Psoas muscle (tissue), 8 donors: ENCODE data around the gene MARCHF3. TPM values are rescaled to one million over a fixed set of nuclear protein-coding genes. Genes with fewer than 3 reads are reported as not detected.

ENCODE experiments used
- ATAC-seq, 4 donors: fragments of 200-7000 bp; cut with Tn5 transposase; one replicate each; pipeline ENCODE4 v1.9.1; 2020; ENCODE audit warnings: moderate library complexity in 3 of 4, mild to moderate bottlenecking in 2 of 4
- DNase-seq, 2 donors: peaks; one replicate each; pipeline ENCODE4 v3.0.0-alpha.2; 2020
- H3K27ac ChIP-seq: fragments of 200-600 bp; one replicate; pipeline ENCODE4 v1.8.0; 2022
- H3K27me3 ChIP-seq, 3 donors: fragments of 200-600 bp in 1 of 3; one replicate each; pipeline versions ENCODE4 v1.6.1 to v1.8.0; 2013 to 2022; ENCODE audit warnings: low read length in 2 of 3, mild to moderate bottlenecking in 2 of 3, moderate library complexity in 1 of 3; ENCODE audit not compliant: insufficient read depth in 3 of 3
- H3K36me3 ChIP-seq, 2 donors: fragments of 200-600 bp in 1 of 2; one replicate each; pipeline versions ENCODE4 v1.6.1 to v1.8.0; 2013 to 2022; ENCODE audit warnings: low read depth in 1 of 2, mild to moderate bottlenecking in 1 of 2, moderate library complexity in 1 of 2; ENCODE audit not compliant: insufficient read depth in 1 of 2
- H3K4me1 ChIP-seq: fragments of 200-600 bp; one replicate; pipeline ENCODE4 v1.8.0; 2022
- H3K4me3 ChIP-seq: fragments of 200-600 bp; one replicate; pipeline ENCODE4 v1.8.0; 2022; ENCODE audit warnings: mild to moderate bottlenecking
- H3K9me3 ChIP-seq: fragments of 200-600 bp; one replicate; pipeline ENCODE4 v1.8.0; 2022
- WGBS, 3 donors: extraction: QIAGEN DNeasy Blood & Tissue Kit; methylation state at CpG; one replicate each; pipeline versions ENCODE4 v1.1.6 to v1.1.7; 2013; 5-methylcytosine and 5-hydroxymethylcytosine counted together
- intact Hi-C, 2 donors: fragments of 100-400 bp; cut with DNase I; formaldehyde crosslinking; loops; one replicate each; pipeline versions ENCODE4 v1.11.0 to v1.14.2; 2022
- polyA plus RNA-seq, 3 donors: library from polyadenylated mRNA; stranded (reverse); fragments of 200-250 nt; gene quantifications; one replicate each; pipeline ENCODE4 v1.2.3, GENCODE V29; 2013
- total RNA-seq, 4 donors: library from RNA; stranded (reverse); fragmentation: NEBNext Ultra II Directional in 2 of 4; extraction: Animal tissue kit (Norgen Biotek cat#: 25700) in 2 of 4; gene quantifications; one replicate each; pipeline versions ENCODE4 v1.2.1 to v1.2.4, GENCODE V29; 2021 to 2023
- TF ChIP-seq, protein P1 (sequence below): fragments of 200-600 bp; IDR thresholded peaks from one replicate; pipeline ENCODE4 v1.8.0; 2022; ENCODE audit warnings: antibody characterized with exemption
- donor health status: healthy with polysubstance abuse.
- donor health status: DM: no; HTN: no; CAD: no; lungs with moderate emphysema.
- donor health status: Bipolar disorder and iron deficiency.
- donor health status: healthy.
- donor health status: DM: yes; HTN: yes; CAD: no.
- donor health status: DM: no; HTN: no; CAD: no.
- donor health status: DM: no; HTN: no; CAD: no.
- donor health status: DM: yes; HTN: yes; CAD: no.

MARCHF3 gene
- total and polyA plus RNA-seq, 7 donors = 6.0 to 22.0 (median 12.0) TPM

DNA sequence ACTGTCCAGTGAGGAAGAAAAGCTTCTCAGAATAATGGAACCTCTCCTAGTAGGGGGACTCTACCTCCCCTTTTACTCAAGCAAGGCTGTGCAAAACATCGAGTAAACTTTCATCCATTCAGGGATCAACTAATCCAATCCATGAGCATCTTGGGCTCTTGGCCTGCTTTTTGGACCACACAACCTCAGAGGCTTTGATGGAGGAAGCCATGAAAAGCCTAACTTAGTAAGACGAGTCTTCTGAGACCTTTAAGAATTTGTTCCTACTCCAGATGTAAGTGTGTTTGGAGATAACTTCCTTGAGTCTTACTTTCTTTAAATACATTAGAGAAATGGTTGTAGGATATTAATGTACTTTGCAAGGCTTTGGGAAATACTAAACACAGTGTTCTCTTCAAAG lies 49.1 kb downstream of the MARCHF3 start:
- TF ChIP-seq, protein P1, sequence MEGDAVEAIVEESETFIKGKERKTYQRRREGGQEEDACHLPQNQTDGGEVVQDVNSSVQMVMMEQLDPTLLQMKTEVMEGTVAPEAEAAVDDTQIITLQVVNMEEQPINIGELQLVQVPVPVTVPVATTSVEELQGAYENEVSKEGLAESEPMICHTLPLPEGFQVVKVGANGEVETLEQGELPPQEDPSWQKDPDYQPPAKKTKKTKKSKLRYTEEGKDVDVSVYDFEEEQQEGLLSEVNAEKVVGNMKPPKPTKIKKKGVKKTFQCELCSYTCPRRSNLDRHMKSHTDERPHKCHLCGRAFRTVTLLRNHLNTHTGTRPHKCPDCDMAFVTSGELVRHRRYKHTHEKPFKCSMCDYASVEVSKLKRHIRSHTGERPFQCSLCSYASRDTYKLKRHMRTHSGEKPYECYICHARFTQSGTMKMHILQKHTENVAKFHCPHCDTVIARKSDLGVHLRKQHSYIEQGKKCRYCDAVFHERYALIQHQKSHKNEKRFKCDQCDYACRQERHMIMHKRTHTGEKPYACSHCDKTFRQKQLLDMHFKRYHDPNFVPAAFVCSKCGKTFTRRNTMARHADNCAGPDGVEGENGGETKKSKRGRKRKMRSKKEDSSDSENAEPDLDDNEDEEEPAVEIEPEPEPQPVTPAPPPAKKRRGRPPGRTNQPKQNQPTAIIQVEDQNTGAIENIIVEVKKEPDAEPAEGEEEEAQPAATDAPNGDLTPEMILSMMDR = no peak
- DNase-seq (no peak), ATAC-seq (no peak)
- Histone ChIP-seq H3K4me3 (no peak overlapping the region), H3K4me1 (peaks cover 27% of the 10 kb centered on the region), H3K9me3 (no peaks in the 10 kb centered on the region), H3K36me3 (no peaks in the 10 kb centered on the region), H3K27ac (no peak overlapping the region), H3K27me3 (no peaks in the 10 kb centered on the region)
- intact Hi-C loops = no loop called here
- WGBS, 3 donors = 72 to 87% (median 77%) methylated on average over 2 of the region's 2 CpGs

DNA sequence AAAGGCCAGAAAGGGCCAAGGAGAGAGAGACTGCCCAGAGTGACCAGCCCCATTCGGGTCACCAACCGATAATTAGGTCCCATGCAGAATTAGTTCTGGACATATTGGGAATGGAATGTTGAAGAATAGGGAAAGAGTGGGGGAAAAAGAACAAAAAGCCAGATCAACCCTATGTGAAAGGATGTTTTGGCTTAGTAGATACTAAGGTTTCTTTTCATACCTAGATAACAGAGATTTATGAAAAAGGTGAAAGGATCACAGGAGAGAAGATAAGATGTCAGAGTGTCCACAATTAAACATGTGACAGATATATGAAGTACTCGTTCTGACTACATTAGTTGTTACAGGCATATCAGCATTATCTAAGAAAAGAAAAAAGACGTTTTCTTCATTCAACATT lies 52.1 kb downstream of the MARCHF3 start:
- TF ChIP-seq, protein P1 = no peak
- Histone ChIP-seq H3K27me3 (no peaks in the 10 kb centered on the region), H3K27ac (no peak overlapping the region), H3K36me3 (no peaks in the 10 kb centered on the region), H3K9me3 (no peaks in the 10 kb centered on the region), H3K4me3 (no peak overlapping the region), H3K4me1 (peaks cover 18% of the 10 kb centered on the region)
- WGBS, 3 donors = 67 to 81% (median 72%) methylated on average over 4 of the region's 4 CpGs
- intact Hi-C loops = no loop called here
- ATAC-seq (no peak), DNase-seq (no peak)

DNA sequence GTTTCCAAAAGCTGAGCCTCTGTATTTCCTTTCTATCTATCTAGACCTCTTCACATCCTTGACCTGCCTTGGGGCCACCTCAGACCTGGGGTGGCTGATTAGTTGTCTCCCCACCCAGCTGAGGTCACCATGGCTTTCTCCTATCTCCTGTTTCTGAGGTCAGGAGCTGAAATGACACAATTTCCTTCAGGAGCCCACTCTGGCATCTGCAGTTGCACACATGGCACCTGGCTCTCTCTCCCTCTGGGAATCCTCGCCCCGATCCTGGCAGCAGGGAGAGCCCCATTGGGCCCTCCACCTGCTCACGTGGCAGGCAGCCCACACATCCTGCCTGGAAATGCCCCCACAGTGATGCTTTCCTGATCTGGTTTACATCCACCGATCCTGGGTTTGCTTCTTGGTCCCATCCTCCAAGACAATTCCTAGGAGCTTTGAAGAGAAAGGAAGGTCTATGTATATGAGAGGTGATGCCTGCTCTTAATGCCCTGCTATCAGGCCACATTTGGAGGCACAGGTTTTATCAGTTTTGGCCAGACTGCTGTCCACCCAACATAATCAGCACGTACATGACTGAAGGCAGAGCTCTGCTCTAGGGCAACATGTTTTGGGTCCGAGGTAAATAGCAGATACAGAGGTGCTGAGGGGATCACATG lies 53.7 kb downstream of the MARCHF3 start:
- DNase-seq = no peak
- Histone ChIP-seq H3K4me3 (no peak overlapping the region), H3K9me3 (no peaks in the 10 kb centered on the region), H3K27me3 (no peaks in the 10 kb centered on the region), H3K27ac (no peak overlapping the region), H3K4me1 (peaks cover 14% of the 10 kb centered on the region), H3K36me3 (no peaks in the 10 kb centered on the region)
- 55 to 62% (median 59%) methylated on average over 6 of the region's 6 CpGs for WGBS, 3 donors
- intact Hi-C loops = no loop called here
- no peak for ATAC-seq
- TF ChIP-seq, protein P1 = no peak

DNA sequence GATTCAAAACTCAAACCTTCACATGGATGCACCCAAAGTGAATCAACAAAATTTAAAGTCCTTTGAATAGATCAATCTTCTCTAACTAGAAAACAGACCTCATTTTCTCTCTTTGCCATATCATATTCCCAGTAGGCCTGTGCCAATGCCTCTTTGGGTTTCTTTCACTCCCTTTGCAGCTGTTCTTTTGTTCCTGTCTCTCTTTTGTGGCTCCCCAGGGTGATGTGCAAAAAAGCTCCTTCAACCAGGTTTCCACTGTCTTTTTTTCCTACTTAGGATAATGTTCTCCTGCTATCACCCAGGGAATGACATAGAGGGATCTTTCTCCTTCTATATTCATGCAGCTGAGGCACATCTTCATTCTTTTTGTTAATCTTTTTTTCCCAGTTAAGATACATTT lies 54.6 kb downstream of the MARCHF3 start:
- H3K4me1 ChIP-seq = peaks cover 17% of the 10 kb centered on the region

More for the DNA sequence above, 54.6 kb downstream of the MARCHF3 start:
- DNase-seq (no peak), ATAC-seq (no peak)
- intact Hi-C loops = no loop called here
- Histone ChIP-seq H3K36me3 (no peaks in the 10 kb centered on the region), H3K9me3 (no peaks in the 10 kb centered on the region), H3K4me3 (no peak overlapping the region), H3K27me3 (no peaks in the 10 kb centered on the region), H3K27ac (no peak overlapping the region)
- TF ChIP-seq, protein P1 = no peak
